GM20000 (cell line): ENCODE measurements around the gene KRTAP24-1.

ENCODE experiments used
- DNase-seq: peaks from one replicate; pipeline ENCODE4 v3.0.0; 2012; ENCODE audit warnings: low spot score
- TF ChIP-seq, protein P1 (sequence below): IDR thresholded peaks from 2 replicates; pipeline ENCODE4 v1.5.1; 2012; ENCODE audit warnings: mild to moderate bottlenecking, control low read depth; ENCODE audit errors: extremely low read depth, missing control alignments

The KRTAP24-1 gene

GRCh38 chr21:30234643-30235042 lies 48.1 kb downstream of the KRTAP24-1 start:
- TF ChIP-seq, protein P1, sequence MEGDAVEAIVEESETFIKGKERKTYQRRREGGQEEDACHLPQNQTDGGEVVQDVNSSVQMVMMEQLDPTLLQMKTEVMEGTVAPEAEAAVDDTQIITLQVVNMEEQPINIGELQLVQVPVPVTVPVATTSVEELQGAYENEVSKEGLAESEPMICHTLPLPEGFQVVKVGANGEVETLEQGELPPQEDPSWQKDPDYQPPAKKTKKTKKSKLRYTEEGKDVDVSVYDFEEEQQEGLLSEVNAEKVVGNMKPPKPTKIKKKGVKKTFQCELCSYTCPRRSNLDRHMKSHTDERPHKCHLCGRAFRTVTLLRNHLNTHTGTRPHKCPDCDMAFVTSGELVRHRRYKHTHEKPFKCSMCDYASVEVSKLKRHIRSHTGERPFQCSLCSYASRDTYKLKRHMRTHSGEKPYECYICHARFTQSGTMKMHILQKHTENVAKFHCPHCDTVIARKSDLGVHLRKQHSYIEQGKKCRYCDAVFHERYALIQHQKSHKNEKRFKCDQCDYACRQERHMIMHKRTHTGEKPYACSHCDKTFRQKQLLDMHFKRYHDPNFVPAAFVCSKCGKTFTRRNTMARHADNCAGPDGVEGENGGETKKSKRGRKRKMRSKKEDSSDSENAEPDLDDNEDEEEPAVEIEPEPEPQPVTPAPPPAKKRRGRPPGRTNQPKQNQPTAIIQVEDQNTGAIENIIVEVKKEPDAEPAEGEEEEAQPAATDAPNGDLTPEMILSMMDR, result no peak
- no peak for DNase-seq

- TF ChIP-seq, protein P1, result no peak
These were observed 48.7 kb downstream of the KRTAP24-1 start for GRCh38 chr21:30234050-30234449.

GRCh38 chr21:30233228-30234020 lies 49.3 kb downstream of the KRTAP24-1 start:
- TF ChIP-seq, protein P1, result no peak
- no peak for DNase-seq

More at GRCh38 chr21:30234050-30234449, 48.7 kb downstream of the KRTAP24-1 start:
- DNase-seq, result no peak

- TF ChIP-seq, protein P1, result no peak
- no peak for DNase-seq
These were observed 50.7 kb downstream of the KRTAP24-1 start for GRCh38 chr21:30232011-30232410.
